ENCODE measurements around the gene HSPA1A. TPM values are rescaled to one million over a fixed set of nuclear protein-coding genes. Genes with fewer than 3 reads are reported as not detected.

HSPA1A gene
- total RNA-seq, 4 donors from 2014 or later = 100 to 210 (median 165) TPM

- TF ChIP-seq, protein P1, sequence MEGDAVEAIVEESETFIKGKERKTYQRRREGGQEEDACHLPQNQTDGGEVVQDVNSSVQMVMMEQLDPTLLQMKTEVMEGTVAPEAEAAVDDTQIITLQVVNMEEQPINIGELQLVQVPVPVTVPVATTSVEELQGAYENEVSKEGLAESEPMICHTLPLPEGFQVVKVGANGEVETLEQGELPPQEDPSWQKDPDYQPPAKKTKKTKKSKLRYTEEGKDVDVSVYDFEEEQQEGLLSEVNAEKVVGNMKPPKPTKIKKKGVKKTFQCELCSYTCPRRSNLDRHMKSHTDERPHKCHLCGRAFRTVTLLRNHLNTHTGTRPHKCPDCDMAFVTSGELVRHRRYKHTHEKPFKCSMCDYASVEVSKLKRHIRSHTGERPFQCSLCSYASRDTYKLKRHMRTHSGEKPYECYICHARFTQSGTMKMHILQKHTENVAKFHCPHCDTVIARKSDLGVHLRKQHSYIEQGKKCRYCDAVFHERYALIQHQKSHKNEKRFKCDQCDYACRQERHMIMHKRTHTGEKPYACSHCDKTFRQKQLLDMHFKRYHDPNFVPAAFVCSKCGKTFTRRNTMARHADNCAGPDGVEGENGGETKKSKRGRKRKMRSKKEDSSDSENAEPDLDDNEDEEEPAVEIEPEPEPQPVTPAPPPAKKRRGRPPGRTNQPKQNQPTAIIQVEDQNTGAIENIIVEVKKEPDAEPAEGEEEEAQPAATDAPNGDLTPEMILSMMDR (IDR thresholded peaks at IDR 0.05; ENCODE audit: low read depth) = no peak
These were observed 37.1 kb upstream of the HSPA1A start for GRCh38 chr6:31778193-31778592.

GRCh38 chr6:31778999-31779885 is 36.1 kb upstream of the HSPA1A start:
- TF ChIP-seq, protein P1 (IDR thresholded peaks at IDR 0.05; ENCODE audit: low read depth) = no peak

GRCh38 chr6:31779908-31780307 is 35.4 kb upstream of the HSPA1A start:
- TF ChIP-seq, protein P1 (IDR thresholded peaks at IDR 0.05; ENCODE audit: low read depth) = no peak

DNA sequence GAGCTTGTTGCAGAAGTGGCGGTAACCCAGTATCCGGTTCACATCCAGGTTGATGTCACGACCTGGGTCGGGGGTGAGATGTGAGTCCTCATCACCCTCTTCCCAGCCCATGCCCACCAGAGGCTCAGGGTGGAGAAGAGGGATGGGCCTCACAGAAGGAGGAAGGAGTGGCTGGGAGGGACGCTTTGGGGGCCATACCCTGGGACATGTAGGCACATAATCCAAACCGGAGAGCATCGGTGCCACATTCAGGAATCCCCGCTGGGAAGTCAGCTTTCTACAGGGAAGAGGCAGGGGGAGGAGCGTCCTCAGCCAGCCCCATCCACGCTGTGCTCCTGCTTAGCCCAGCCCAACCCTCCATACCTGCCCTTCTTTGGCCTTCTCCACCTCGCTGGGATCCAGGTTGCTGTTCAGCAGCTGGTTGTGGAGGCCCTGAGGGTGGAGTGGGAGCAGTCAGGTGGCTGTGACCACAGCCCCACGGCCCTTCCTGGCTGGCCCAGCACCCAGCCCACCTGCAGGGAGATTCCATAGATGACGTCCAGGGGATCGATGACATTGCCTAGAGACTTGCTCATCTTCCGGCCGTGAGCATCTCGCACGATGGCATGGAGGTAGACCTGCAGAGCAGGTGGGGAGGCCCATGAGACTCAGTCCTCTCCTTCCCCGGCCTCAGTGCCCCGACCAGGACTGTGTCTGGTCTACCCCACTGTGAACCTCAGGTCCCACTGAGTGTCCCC is 34.7 kb upstream of the HSPA1A start:
- TF ChIP-seq, protein P1 (IDR thresholded peaks at IDR 0.05; ENCODE audit: low read depth) = no peak

DNA sequence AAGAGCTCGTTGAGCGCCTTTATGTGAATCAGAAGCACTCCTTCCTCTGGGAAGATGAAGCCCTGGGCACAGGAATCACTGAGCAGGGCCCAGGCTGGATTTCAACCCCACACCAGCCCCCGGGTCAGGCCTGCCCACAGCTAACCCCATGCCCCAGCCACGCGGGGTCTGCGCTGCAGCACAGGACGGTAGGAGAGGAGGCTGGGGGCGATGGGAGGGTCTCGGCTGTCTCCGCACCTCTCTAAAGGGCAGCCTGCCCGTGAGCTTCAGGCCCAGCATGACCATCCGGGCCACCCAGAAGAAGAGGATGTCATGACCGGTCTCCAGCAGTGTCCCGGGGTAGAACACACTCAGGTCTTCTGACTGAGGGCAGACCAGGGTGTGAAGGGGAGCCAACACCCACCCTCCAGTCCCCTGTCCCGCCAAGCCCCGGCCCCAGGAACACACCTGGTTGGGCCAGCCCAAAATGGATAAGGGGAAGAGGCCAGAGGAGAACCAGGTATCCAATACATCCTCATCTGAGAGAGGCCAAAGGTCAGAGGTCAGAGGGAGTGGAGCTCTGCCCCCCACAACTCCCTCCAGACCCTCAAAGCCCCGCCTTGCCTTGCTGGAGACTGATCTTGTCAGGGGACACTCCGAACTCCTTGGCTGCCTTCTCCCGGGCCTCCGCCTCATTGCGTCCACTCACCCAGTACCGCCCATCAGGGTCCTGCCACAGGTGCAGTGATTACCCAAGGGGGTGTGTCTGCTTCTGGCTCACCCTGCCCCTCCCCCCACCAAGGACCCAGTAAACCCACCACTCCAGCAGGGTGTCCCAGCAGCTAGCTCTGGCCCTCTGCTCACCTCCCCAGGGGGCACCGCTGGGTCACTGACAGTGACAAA is 33.9 kb upstream of the HSPA1A start:
- TF ChIP-seq, protein P1 (IDR thresholded peaks at IDR 0.05; ENCODE audit: low read depth) = no peak

- TF ChIP-seq, protein P1 (IDR thresholded peaks at IDR 0.05; ENCODE audit: low read depth) = no peak
These were observed 33.1 kb upstream of the HSPA1A start for GRCh38 chr6:31782126-31782855.

Data from subcutaneous adipose tissue (tissue), 4 donors.